HepG2 (cell line): Measurements from ENCODE around the gene GPX2. TPM values are rescaled to one million over a fixed set of nuclear protein-coding genes. Genes with fewer than 3 reads are reported as not detected.

ENCODE experiments used
- CBX5 ChIP-seq: sonication (generic); formaldehyde crosslinking; IDR thresholded peaks from 2 replicates; pipeline ENCODE4 v1.4.0; 2020; ENCODE audit warnings: missing genetic modification reagents, borderline replicate concordance
- CREBL2 ChIP-seq: sonication (generic); formaldehyde crosslinking; IDR thresholded peaks from 2 replicates; pipeline ENCODE4 v1.8.1; 2023; ENCODE audit warnings: missing genetic modification reagents, mild to moderate bottlenecking, borderline replicate concordance
- E2F2 ChIP-seq: sonication (generic); formaldehyde crosslinking; IDR thresholded peaks from 2 replicates; pipeline ENCODE4 v1.4.0; 2020; ENCODE audit warnings: missing genetic modification reagents, borderline replicate concordance
- HDAC1 ChIP-seq: sonication (generic); formaldehyde crosslinking; IDR thresholded peaks from 2 replicates; pipeline ENCODE4 v1.5.1; 2020; ENCODE audit warnings: mild to moderate bottlenecking, missing genetic modification reagents
- HOXD1 ChIP-seq: sonication (generic); formaldehyde crosslinking; IDR thresholded peaks from 2 replicates; pipeline ENCODE4 v1.5.0; 2020; ENCODE audit warnings: missing genetic modification reagents
- IKZF5 ChIP-seq: IDR thresholded peaks from 2 replicates; pipeline ENCODE4 v1.6.1; 2018; ENCODE audit warnings: missing genetic modification reagents, mild to moderate bottlenecking, missing compliant biosample characterization
- MED8 ChIP-seq: sonication (generic); formaldehyde crosslinking; IDR thresholded peaks from 2 replicates; pipeline ENCODE4 v1.8.1; 2023; ENCODE audit warnings: mild to moderate bottlenecking, missing genetic modification reagents; ENCODE audit not compliant: insufficient replicate concordance
- SPEN ChIP-seq: sonication (generic); formaldehyde crosslinking; IDR thresholded peaks from 2 replicates; pipeline ENCODE4 v1.5.1; 2020; ENCODE audit warnings: low read depth, mild to moderate bottlenecking, missing genetic modification reagents
- SUZ12 ChIP-seq: fragments of 150-350 bp; IDR thresholded peaks from 2 replicates; pipeline ENCODE4 v1.6.1; 2014; ENCODE audit warnings: low read depth, low read length
- TBX2 ChIP-seq: sonication (generic); formaldehyde crosslinking; IDR thresholded peaks from 2 replicates; pipeline ENCODE4 v1.5.0; 2020; ENCODE audit warnings: missing genetic modification reagents, mild to moderate bottlenecking, borderline replicate concordance
- THRA ChIP-seq: sonication (generic); formaldehyde crosslinking; IDR thresholded peaks from 2 replicates; pipeline ENCODE4 v1.4.0; 2020; ENCODE audit warnings: missing genetic modification reagents, borderline replicate concordance
- ZBTB46 ChIP-seq: sonication (generic); formaldehyde crosslinking; IDR thresholded peaks from 2 replicates; pipeline ENCODE4 v1.4.0; 2020; ENCODE audit warnings: mild to moderate bottlenecking, missing genetic modification reagents, borderline replicate concordance
- ZFP91 ChIP-seq: sonication (generic); formaldehyde crosslinking; IDR thresholded peaks from 2 replicates; pipeline ENCODE4 v1.9.0; 2022; ENCODE audit warnings: missing genetic modification reagents, mild to moderate bottlenecking, borderline replicate concordance
- ZMYM3 ChIP-seq: sonication (generic); formaldehyde crosslinking; IDR thresholded peaks from 2 replicates; pipeline ENCODE4 v1.5.1; 2020; ENCODE audit warnings: mild to moderate bottlenecking, missing genetic modification reagents
- ZNF224 ChIP-seq: sonication (generic); formaldehyde crosslinking; IDR thresholded peaks from 2 replicates; pipeline ENCODE4 v1.5.0; 2020; ENCODE audit warnings: mild to moderate bottlenecking, missing genetic modification reagents
- ZNF274 ChIP-seq: sonication (generic); formaldehyde crosslinking; IDR thresholded peaks from 2 replicates; pipeline ENCODE4 v1.5.1; 2020; ENCODE audit warnings: mild to moderate bottlenecking, missing genetic modification reagents
- ZNF317 ChIP-seq: sonication (generic); formaldehyde crosslinking; IDR thresholded peaks from 2 replicates; pipeline ENCODE4 v1.5.0; 2020; ENCODE audit warnings: mild to moderate bottlenecking, missing genetic modification reagents
- polyA plus RNA-seq, 8 experiments: library from polyadenylated mRNA; depleted of rRNA in 3 of 8; stranded (reverse) in 7 of 8; unstranded in 1 of 8; fragments of >200 nt; fragmentation: Illumina TruSeq in 4 of 8; extraction: Trizol in 4 of 8; gene quantifications; 2 replicates each; pipeline versions ENCODE4 v1.2.1 to v1.2.3, GENCODE V29; 2011 to 2016; ENCODE audit warnings: low read depth in 4 of 8, missing spikeins in 1 of 8, mixed read lengths in 1 of 8; ENCODE audit not compliant: insufficient read depth in 1 of 8
- total RNA-seq, 5 experiments: library from RNA; depleted of rRNA; stranded (reverse); fragments of >200 nt; fragmentation: Illumina TruSeq; extraction: Trizol; gene quantifications; 2 replicates each; pipeline ENCODE4 v1.2.3, GENCODE V29; 2016; ENCODE audit warnings: low read depth in 1 of 5

GPX2 gene
- total and polyA plus RNA-seq, 2 of the 13 experiments (the other 11 are each of a cell fraction or from before 2014, with no cell fraction given): 526 to 674 TPM

GRCh38 chr14:64914237-64915028, 28.1 kb downstream of the GPX2 start, which contains the start of gene CHURC1 (continued):
- TF ChIP-seq MED8 (CRISPR knock-in tag) (peak; percentile 38), ZFP91 (CRISPR knock-in tag) (peak; percentile 76; the same call in 1 of the 2 replicates), SPEN (CRISPR knock-in tag) (peak; percentile 81), CREBL2 (CRISPR knock-in tag) (no peak), ZNF224 (CRISPR knock-in tag) (peak; percentile 90; the same call in 1 of the 2 replicates), CBX5 (CRISPR knock-in tag) (peak; percentile 45; the same call in 1 of the 2 replicates), ZNF274 (CRISPR knock-in tag) (peak; percentile 21), SUZ12 (no peak), THRA (CRISPR knock-in tag) (0 out of 2 replicates have a peak, but pooled peaks have one; percentile 22), HOXD1 (CRISPR knock-in tag) (0 out of 2 replicates have a peak, but pooled peaks have one; percentile 32), HDAC1 (CRISPR knock-in tag) (peak; percentile 83), ZMYM3 (peak; percentile 6; the same call in 1 of the 2 replicates), IKZF5 (CRISPR knock-in tag) (peak; percentile 47; the same call in 1 of the 2 replicates), ZNF317 (peak; percentile 48), E2F2 (CRISPR knock-in tag) (0 out of 2 replicates have a peak, but pooled peaks have one; percentile 12), TBX2 (CRISPR knock-in tag) (peak; percentile 66; the same call in 1 of the 2 replicates), ZBTB46 (CRISPR knock-in tag) (no peak)
